HepG2 (cell line): ENCODE data around the gene ITGAE. TPM values are rescaled to one million over a fixed set of nuclear protein-coding genes. Genes with fewer than 3 reads are reported as not detected.

Experiments
- ARNT2 ChIP-seq: sonication (generic); formaldehyde crosslinking; IDR thresholded peaks from 2 replicates; pipeline ENCODE4 v1.8.0; 2022; ENCODE audit warnings: mild to moderate bottlenecking, low read depth, missing genetic modification reagents, moderate library complexity
- GABPB1 ChIP-seq: IDR thresholded peaks from 2 replicates; pipeline ENCODE4 v1.6.1; 2016; ENCODE audit warnings: mild to moderate bottlenecking, missing genetic modification reagents, moderate library complexity, missing compliant biosample characterization
- KLF15 ChIP-seq: sonication (generic); formaldehyde crosslinking; IDR thresholded peaks from 2 replicates; pipeline ENCODE4 v1.8.1; 2023; ENCODE audit warnings: borderline replicate concordance, mild to moderate bottlenecking, inconsistent platforms, missing genetic modification reagents, mixed read lengths
- MAZ ChIP-seq, 2 experiments: sonication (generic) in 1 of 2; formaldehyde crosslinking in 1 of 2; IDR thresholded peaks; 2 replicates each; pipeline versions ENCODE4 v1.5.0 to v1.6.1; 2012 to 2020; ENCODE audit warnings: low read depth in 2 of 2, mild to moderate bottlenecking in 2 of 2, borderline replicate concordance in 1 of 2, improper control_type of control experiment in 1 of 2, low read length in 1 of 2, missing genetic modification reagents in 1 of 2, moderate library complexity in 1 of 2
- MLX ChIP-seq: IDR thresholded peaks from 2 replicates; pipeline ENCODE4 v1.6.1; 2016
- MYC ChIP-seq: sonication (generic); formaldehyde crosslinking; IDR thresholded peaks from 2 replicates; pipeline ENCODE4 v1.9.0; 2021; ENCODE audit warnings: missing genetic modification reagents, borderline replicate concordance
- RFX1 ChIP-seq: fragments of 450-650 bp; IDR thresholded peaks from 2 replicates; pipeline ENCODE4 v1.6.1; 2017
- ZBTB20 ChIP-seq: sonication (generic); formaldehyde crosslinking; IDR thresholded peaks from 2 replicates; pipeline ENCODE4 v1.8.1; 2023; ENCODE audit warnings: missing genetic modification reagents, low read depth, mild to moderate bottlenecking, borderline replicate concordance
- ZFP36L1 ChIP-seq: sonication (generic); formaldehyde crosslinking; IDR thresholded peaks from 2 replicates; pipeline ENCODE4 v1.8.0; 2022; ENCODE audit warnings: mild to moderate bottlenecking, missing genetic modification reagents, moderate library complexity
- ZFY ChIP-seq: sonication (generic); formaldehyde crosslinking; IDR thresholded peaks from 2 replicates; pipeline ENCODE4 v1.4.0; 2020; ENCODE audit warnings: missing genetic modification reagents
- ZNF281 ChIP-seq: sonication (generic); formaldehyde crosslinking; IDR thresholded peaks from 2 replicates; pipeline ENCODE4 v1.4.0; 2020; ENCODE audit warnings: missing genetic modification reagents, borderline replicate concordance
- ZNF33B ChIP-seq: sonication (generic); formaldehyde crosslinking; IDR thresholded peaks from 2 replicates; pipeline ENCODE4 v1.5.1; 2020; ENCODE audit warnings: mild to moderate bottlenecking, missing genetic modification reagents
- ZNF362 ChIP-seq: sonication (generic); formaldehyde crosslinking; IDR thresholded peaks from 2 replicates; pipeline ENCODE4 v1.4.0; 2020; ENCODE audit warnings: missing genetic modification reagents, mild to moderate bottlenecking, borderline replicate concordance
- ZNF451 ChIP-seq: sonication (generic); formaldehyde crosslinking; IDR thresholded peaks from 2 replicates; pipeline ENCODE4 v1.5.0; 2020; ENCODE audit warnings: mild to moderate bottlenecking, missing genetic modification reagents
- ZNF563 ChIP-seq: sonication (generic); formaldehyde crosslinking; IDR thresholded peaks from 2 replicates; pipeline ENCODE4 v1.8.0; 2022; ENCODE audit warnings: mild to moderate bottlenecking, moderate library complexity, missing genetic modification reagents
- ZNF574 ChIP-seq: sonication (generic); formaldehyde crosslinking; IDR thresholded peaks from 2 replicates; pipeline ENCODE4 v1.4.0; 2020; ENCODE audit warnings: missing genetic modification reagents
- ZNF790 ChIP-seq: sonication (generic); formaldehyde crosslinking; IDR thresholded peaks from 2 replicates; pipeline ENCODE4 v1.8.0; 2022; ENCODE audit warnings: missing genetic modification reagents, mild to moderate bottlenecking, borderline replicate concordance
- polyA plus RNA-seq, 8 experiments: library from polyadenylated mRNA; depleted of rRNA in 3 of 8; stranded (reverse) in 7 of 8; unstranded in 1 of 8; fragments of >200 nt; fragmentation: Illumina TruSeq in 4 of 8; extraction: Trizol in 4 of 8; gene quantifications; 2 replicates each; pipeline versions ENCODE4 v1.2.1 to v1.2.3, GENCODE V29; 2011 to 2016; ENCODE audit warnings: low read depth in 4 of 8, missing spikeins in 1 of 8, mixed read lengths in 1 of 8; ENCODE audit not compliant: insufficient read depth in 1 of 8
- total RNA-seq, 5 experiments: library from RNA; depleted of rRNA; stranded (reverse); fragments of >200 nt; fragmentation: Illumina TruSeq; extraction: Trizol; gene quantifications; 2 replicates each; pipeline ENCODE4 v1.2.3, GENCODE V29; 2016; ENCODE audit warnings: low read depth in 1 of 5

The ITGAE gene
- total and polyA plus RNA-seq, 2 of the 13 experiments (the other 11 are each of a cell fraction or from before 2014, with no cell fraction given): 42.3 to 49.0 TPM

GRCh38 chr17:3794557-3795389 lies 6.2 kb downstream of the ITGAE start (continued):
- TF ChIP-seq ZNF362 (no peak), ZNF574 (CRISPR knock-in tag) (peak; percentile 63; the same call in 1 of the 2 replicates), ZNF790 (peak; percentile 76; the same call in 1 of the 2 replicates), RFX1 (no peak), KLF15 (CRISPR knock-in tag) (no peak), ARNT2 (no peak), ZNF33B (CRISPR knock-in tag) (0 out of 2 replicates have a peak, but pooled peaks have one; percentile 66), MAZ (IDR thresholded peaks at IDR 0.05; ENCODE audit: borderline replicate concordance, low read depth, low read length) (peak; percentile 15; the same call in 1 of the 2 replicates), MAZ (CRISPR knock-in tag; IDR thresholded peaks at IDR 0.05; ENCODE audit: low read depth) (no peak; the same call in 1 of the 2 replicates), ZNF451 (CRISPR knock-in tag) (0 out of 2 replicates have a peak, but pooled peaks have one; percentile 40), ZNF281 (CRISPR knock-in tag) (no peak), GABPB1 (CRISPR knock-in tag) (peak; percentile 51), MLX (peak; percentile 34; the same call in 1 of the 2 replicates), ZBTB20 (CRISPR knock-in tag) (peak; percentile 20; the same call in 1 of the 2 replicates), ZNF563 (CRISPR knock-in tag) (peak; percentile 80), ZFY (CRISPR knock-in tag) (peak; percentile 91), MYC (CRISPR knock-in tag) (peak; percentile 61; the same call in 1 of the 2 replicates), ZFP36L1 (CRISPR knock-in tag) (no peak; the same call in 1 of the 2 replicates)
